Fibroblast of lung (primary cell): ENCODE data around the gene CCL16. TPM values are rescaled to one million over a fixed set of nuclear protein-coding genes. Genes with fewer than 3 reads are reported as not detected.

Source experiments
- DNase-seq, 2 donors: peaks; one replicate each; pipeline versions ENCODE4 v3.0.0 to v3.0.0-alpha.2; 2010; ENCODE audit warnings: low read depth in 2 of 2
- H2AFZ ChIP-seq: 2 replicates; pipeline ENCODE4 v1.5.1; 2012; ENCODE audit warnings: low read length, control low read depth, inconsistent platforms
- H3K27ac ChIP-seq: 2 replicates; pipeline ENCODE4 v1.5.1; 2011; ENCODE audit warnings: low read length, control low read depth; ENCODE audit not compliant: insufficient read depth
- H3K27me3 ChIP-seq: 2 replicates; pipeline ENCODE4 v1.5.1; 2011; ENCODE audit warnings: mild to moderate bottlenecking, low read length; ENCODE audit not compliant: control insufficient read depth, insufficient read depth
- H3K36me3 ChIP-seq: 2 replicates; pipeline ENCODE4 v1.5.1; 2011; ENCODE audit warnings: low read length; ENCODE audit not compliant: control insufficient read depth, insufficient read depth
- H3K4me1 ChIP-seq: 2 replicates; pipeline ENCODE4 v1.5.1; 2011; ENCODE audit warnings: low read length; ENCODE audit not compliant: control insufficient read depth, insufficient read depth; ENCODE audit errors: extremely low read depth
- H3K4me2 ChIP-seq: 2 replicates; pipeline ENCODE4 v1.5.1; 2011; ENCODE audit warnings: low read length, control low read depth; ENCODE audit not compliant: insufficient read depth; ENCODE audit errors: extremely low read depth
- H3K4me3 ChIP-seq, 4 experiments: fragments of 200-600 bp in 1 of 4; sonication (generic) in 1 of 4; replicated peaks in 1 of 4; 2 replicates each; pipeline ENCODE4 v1.5.1; 2011 to 2016; ENCODE audit warnings: low read length in 4 of 4, low read depth in 3 of 4, mild to moderate bottlenecking in 3 of 4, control low read depth in 2 of 4, inconsistent platforms in 1 of 4, mixed read lengths in 1 of 4; ENCODE audit not compliant: insufficient read depth in 1 of 4; ENCODE audit errors: control extremely low read depth in 1 of 4
- H3K79me2 ChIP-seq: 2 replicates; pipeline ENCODE4 v1.5.1; 2012; ENCODE audit warnings: mild to moderate bottlenecking, low read length, inconsistent platforms; ENCODE audit not compliant: control insufficient read depth, insufficient read depth
- H3K9ac ChIP-seq: 2 replicates; pipeline ENCODE4 v1.5.1; 2011; ENCODE audit warnings: mild to moderate bottlenecking, low read length, control low read depth; ENCODE audit not compliant: insufficient read depth
- H3K9me3 ChIP-seq: 2 replicates; pipeline ENCODE4 v1.5.1; 2012; ENCODE audit warnings: low read depth, low read length; ENCODE audit not compliant: control insufficient read depth, insufficient read depth
- H4K20me1 ChIP-seq: 2 replicates; pipeline ENCODE4 v1.5.1; 2011; ENCODE audit warnings: low read length; ENCODE audit not compliant: control insufficient read depth, insufficient read depth; ENCODE audit errors: extremely low read depth
- CTCF ChIP-seq, 2 donors: IDR thresholded peaks in 1 of 2; conservative IDR thresholded peaks in 1 of 2; 1 replicate in 1 of 2; 2 replicates in 1 of 2; pipeline ENCODE4 v1.5.1; 2011 to 2012; ENCODE audit warnings: low read length in 2 of 2, control low read depth in 1 of 2, inconsistent platforms in 1 of 2, low read depth in 1 of 2, mild to moderate bottlenecking in 1 of 2
- EZH2 ChIP-seq: IDR thresholded peaks from 2 replicates; pipeline ENCODE4 v1.5.1; 2012; ENCODE audit warnings: low read length, control low read depth, mild to moderate bottlenecking; ENCODE audit errors: missing control alignments
- polyA plus RNA-seq, 2 donors: library from polyadenylated mRNA; depleted of rRNA in 1 of 2; stranded (reverse) in 1 of 2; unstranded in 1 of 2; fragments of >200 nt; gene quantifications; 2 replicates each; pipeline ENCODE4 v1.2.1, GENCODE V29; 2011 to 2012; ENCODE audit warnings: missing spikeins in 1 of 2
- total RNA-seq: library from RNA; depleted of rRNA; stranded (reverse); fragments of >200 nt; gene quantifications from 2 replicates; pipeline ENCODE4 v1.2.1, GENCODE V29; 2014

The CCL16 gene
- total and polyA plus RNA-seq, 2 donors (not counting 1 experiment from before 2014, with no cell fraction given), result not detected

- no peaks in the 10 kb centered on the region for H3K4me1 ChIP-seq
- H2AFZ ChIP-seq, result no peak overlapping the region
- no peaks in the 10 kb centered on the region for H4K20me1 ChIP-seq
- H3K27ac ChIP-seq, result no peak overlapping the region
- H3K4me2 ChIP-seq, result no peak overlapping the region
- no peak overlapping the region for H3K9ac ChIP-seq
- H3K4me3 ChIP-seq, result no peak overlapping the region
- H3K79me2 ChIP-seq, result no peaks in the 10 kb centered on the region
- no peaks in the 10 kb centered on the region for H3K9me3 ChIP-seq
- no peak for TF ChIP-seq EZH2
- no peak for TF ChIP-seq CTCF (conservative IDR thresholded peaks at IDR 0.05 in 1 of 2, IDR thresholded peaks at IDR 0.05 in 1 of 2; ENCODE audit: low read depth in 1 of 2, low read length in 2 of 2)
- H3K27me3 ChIP-seq, result peaks cover 2% of the 10 kb centered on the region
- DNase-seq, result no peak
- no peaks in the 10 kb centered on the region for H3K36me3 ChIP-seq
Observed at GRCh38 chr17:36024106-36024869, 43.0 kb upstream of the CCL16 start.

GRCh38 chr17:36019423-36019822, 38.1 kb upstream of the CCL16 start:
- TF ChIP-seq CTCF (conservative IDR thresholded peaks at IDR 0.05 in 1 of 2, IDR thresholded peaks at IDR 0.05 in 1 of 2; ENCODE audit: low read depth in 1 of 2, low read length in 2 of 2) (no peak), EZH2 (no peak)
- H3K9ac ChIP-seq, result no peak overlapping the region
- H3K4me3 ChIP-seq, result no peak overlapping the region
- H3K36me3 ChIP-seq, result no peaks in the 10 kb centered on the region
- no peak overlapping the region for H3K27ac ChIP-seq
- no peaks in the 10 kb centered on the region for H3K79me2 ChIP-seq
- no peaks in the 10 kb centered on the region for H3K27me3 ChIP-seq
- no peaks in the 10 kb centered on the region for H3K9me3 ChIP-seq
- H3K4me2 ChIP-seq, result no peak overlapping the region
- H4K20me1 ChIP-seq, result no peaks in the 10 kb centered on the region
- no peak for DNase-seq
- no peaks in the 10 kb centered on the region for H3K4me1 ChIP-seq
- H2AFZ ChIP-seq, result no peak overlapping the region

- H3K9ac ChIP-seq, result no peak within 1 kb of the TSS
- H3K27ac ChIP-seq, result no peak within 1 kb of the TSS
- no peaks in the 10 kb centered on the region for H3K27me3 ChIP-seq
- H3K36me3 ChIP-seq, result no peaks in the 10 kb centered on the region
- no peak within 1 kb of the TSS for H2AFZ ChIP-seq
- no peaks in the 10 kb centered on the region for H3K79me2 ChIP-seq
- no peak for DNase-seq
- no peak within 1 kb of the TSS for H3K4me3 ChIP-seq
- H3K9me3 ChIP-seq, result no peaks in the 10 kb centered on the region
- H4K20me1 ChIP-seq, result no peaks in the 10 kb centered on the region
- H3K4me1 ChIP-seq, result no peaks in the 10 kb centered on the region
- TF ChIP-seq CTCF (conservative IDR thresholded peaks at IDR 0.05 in 1 of 2, IDR thresholded peaks at IDR 0.05 in 1 of 2; ENCODE audit: low read depth in 1 of 2, low read length in 2 of 2) (no peak), EZH2 (no peak)
- no peak within 1 kb of the TSS for H3K4me2 ChIP-seq
Observed at GRCh38 chr17:36017799-36018198, 36.5 kb upstream of the CCL16 start, which contains the start of gene CCL23. TSS of gene CCL23 (minus strand) at chr17:36017972. CDS start at chr17:36017897, 75 bp downstream.
